ENCODE results near the gene MADCAM1.

The MADCAM1 gene

DNA sequence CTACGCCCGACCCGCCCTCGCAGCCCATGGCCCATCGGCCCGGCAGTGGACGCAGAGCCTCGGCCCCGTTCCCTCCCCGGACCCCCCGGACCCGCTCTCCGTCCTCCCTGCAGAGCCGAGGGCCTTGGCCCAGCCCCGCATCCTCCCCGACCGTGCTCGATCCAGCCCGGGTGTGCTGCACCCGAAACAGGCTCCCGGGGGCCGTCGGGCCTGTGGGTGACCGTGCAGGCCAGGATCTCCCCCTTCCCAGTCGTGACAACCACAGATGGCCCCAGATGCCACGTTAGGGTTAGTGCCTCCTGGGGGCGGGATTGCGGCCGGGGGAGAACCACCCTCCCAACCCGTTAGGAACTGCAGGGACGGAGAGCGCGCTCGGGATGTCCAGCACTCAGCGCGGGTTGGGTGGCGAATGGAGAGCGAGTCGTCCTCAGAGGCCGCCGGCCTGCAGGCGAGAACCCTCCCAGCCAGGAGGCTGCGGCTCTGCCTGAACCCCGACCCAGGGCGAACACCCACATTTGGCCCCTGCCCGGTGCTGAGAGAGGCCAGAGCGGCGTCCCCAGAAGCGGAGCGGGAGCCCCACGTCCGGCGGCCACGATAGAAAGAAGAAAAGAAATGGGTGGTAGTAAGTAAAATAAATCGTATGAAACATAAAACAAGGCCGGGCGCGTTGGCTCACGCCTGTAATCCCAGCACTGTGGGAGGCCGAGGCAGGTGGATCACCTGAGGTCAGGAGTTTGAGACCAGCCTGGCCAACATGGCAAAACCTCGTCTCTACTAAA is 6.7 kb upstream of the MADCAM1 start:
- Histone ChIP-seq H3K4me1 (peaks cover 0 to 12% (median 8%) of the 10 kb centered on the region in 4 donors), H3K27ac (peak overlapping the region; percentile 87 to 96), H3K9me3 (no peaks in the 10 kb centered on the region), H3K36me3 (no peaks in the 10 kb centered on the region), H3K27me3 (peaks cover 0 to 28% of the 10 kb centered on the region in 2 donors), H3K4me3 (peak overlapping the region; percentile 90 to 94)
- intact Hi-C loops (cut with DNase I; ENCODE audit: low total_unique reads), result no loop called here
- TF ChIP-seq, protein P1, sequence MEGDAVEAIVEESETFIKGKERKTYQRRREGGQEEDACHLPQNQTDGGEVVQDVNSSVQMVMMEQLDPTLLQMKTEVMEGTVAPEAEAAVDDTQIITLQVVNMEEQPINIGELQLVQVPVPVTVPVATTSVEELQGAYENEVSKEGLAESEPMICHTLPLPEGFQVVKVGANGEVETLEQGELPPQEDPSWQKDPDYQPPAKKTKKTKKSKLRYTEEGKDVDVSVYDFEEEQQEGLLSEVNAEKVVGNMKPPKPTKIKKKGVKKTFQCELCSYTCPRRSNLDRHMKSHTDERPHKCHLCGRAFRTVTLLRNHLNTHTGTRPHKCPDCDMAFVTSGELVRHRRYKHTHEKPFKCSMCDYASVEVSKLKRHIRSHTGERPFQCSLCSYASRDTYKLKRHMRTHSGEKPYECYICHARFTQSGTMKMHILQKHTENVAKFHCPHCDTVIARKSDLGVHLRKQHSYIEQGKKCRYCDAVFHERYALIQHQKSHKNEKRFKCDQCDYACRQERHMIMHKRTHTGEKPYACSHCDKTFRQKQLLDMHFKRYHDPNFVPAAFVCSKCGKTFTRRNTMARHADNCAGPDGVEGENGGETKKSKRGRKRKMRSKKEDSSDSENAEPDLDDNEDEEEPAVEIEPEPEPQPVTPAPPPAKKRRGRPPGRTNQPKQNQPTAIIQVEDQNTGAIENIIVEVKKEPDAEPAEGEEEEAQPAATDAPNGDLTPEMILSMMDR (IDR thresholded peaks at IDR 0.05), result no peak
- no peak for DNase-seq

DNA sequence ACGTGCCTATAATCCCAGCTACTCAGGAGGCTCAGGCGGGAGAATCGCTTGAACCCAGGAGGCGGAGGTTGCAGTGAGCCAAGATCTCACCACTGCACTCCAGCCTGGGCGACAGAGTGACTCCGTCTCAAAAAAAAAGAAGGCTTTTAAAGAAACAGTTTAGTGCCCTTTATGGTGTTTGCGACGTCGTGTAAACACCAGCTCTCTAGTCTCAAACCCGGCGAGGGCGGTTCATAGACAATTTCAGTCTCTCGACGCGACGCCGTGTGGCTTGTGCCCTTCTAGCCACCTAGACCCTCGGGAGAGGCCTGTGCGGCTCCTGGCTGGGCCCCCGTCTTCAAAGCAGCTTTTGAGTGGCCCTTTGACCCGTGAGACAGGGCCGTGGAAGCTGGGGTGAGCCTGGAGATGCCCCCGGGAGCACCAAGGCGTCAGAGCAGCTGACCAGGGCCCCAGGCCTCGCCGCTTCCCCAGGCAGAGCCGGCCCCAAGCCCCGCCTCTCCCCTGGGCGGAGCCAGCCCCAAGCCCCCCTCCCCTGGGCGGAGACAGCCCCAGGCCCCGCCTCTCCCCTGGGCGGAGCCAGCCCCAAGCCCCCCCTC is 5.0 kb upstream of the MADCAM1 start:
- Histone ChIP-seq H3K4me3 (no peak overlapping the region), H3K27ac (no peak overlapping the region), H3K9me3 (no peaks in the 10 kb centered on the region), H3K36me3 (no peaks in the 10 kb centered on the region), H3K4me1 (peaks cover 0 to 13% (median 11%) of the 10 kb centered on the region in 4 donors), H3K27me3 (peaks cover 6 to 28% of the 10 kb centered on the region in 2 donors)
- no peak for DNase-seq
- intact Hi-C loops (cut with DNase I; ENCODE audit: low total_unique reads), result no loop called here
- TF ChIP-seq, protein P1 (IDR thresholded peaks at IDR 0.05), result no peak

DNA sequence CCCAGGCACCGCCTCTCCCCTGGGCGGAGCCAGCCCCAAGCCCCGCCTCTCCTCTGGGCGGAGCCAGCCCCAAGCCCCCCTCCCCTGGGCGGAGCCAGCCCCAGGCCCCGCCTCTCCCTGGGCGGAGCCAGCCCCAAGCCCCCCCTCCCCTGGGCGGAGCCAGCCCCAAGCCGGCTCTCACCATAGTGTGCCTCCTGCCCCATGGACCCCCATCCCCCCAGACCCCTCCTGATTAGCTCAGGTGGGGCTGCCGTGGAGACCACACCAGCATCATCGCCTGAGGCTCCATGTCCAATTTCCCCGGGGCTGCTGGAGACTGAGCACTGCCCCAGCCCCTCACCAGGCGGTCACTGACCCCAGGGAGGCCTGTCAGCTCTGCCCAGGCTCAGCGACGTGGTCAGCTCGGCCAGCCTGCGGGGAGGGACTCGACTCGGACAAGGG is 4.2 kb upstream of the MADCAM1 start:
- H3K27me3 ChIP-seq, result peaks cover 7 to 25% of the 10 kb centered on the region in 2 donors
- TF ChIP-seq, protein P1 (IDR thresholded peaks at IDR 0.05), result no peak
- no peak overlapping the region for H3K27ac ChIP-seq
- intact Hi-C loops (cut with DNase I; ENCODE audit: low total_unique reads), result no loop called here
- no peaks in the 10 kb centered on the region for H3K9me3 ChIP-seq
- DNase-seq, result no peak
- no peak overlapping the region for H3K4me3 ChIP-seq
- no peaks in the 10 kb centered on the region for H3K36me3 ChIP-seq
- peaks cover 0 to 14% (median 12%) of the 10 kb centered on the region in 4 donors for H3K4me1 ChIP-seq

DNA sequence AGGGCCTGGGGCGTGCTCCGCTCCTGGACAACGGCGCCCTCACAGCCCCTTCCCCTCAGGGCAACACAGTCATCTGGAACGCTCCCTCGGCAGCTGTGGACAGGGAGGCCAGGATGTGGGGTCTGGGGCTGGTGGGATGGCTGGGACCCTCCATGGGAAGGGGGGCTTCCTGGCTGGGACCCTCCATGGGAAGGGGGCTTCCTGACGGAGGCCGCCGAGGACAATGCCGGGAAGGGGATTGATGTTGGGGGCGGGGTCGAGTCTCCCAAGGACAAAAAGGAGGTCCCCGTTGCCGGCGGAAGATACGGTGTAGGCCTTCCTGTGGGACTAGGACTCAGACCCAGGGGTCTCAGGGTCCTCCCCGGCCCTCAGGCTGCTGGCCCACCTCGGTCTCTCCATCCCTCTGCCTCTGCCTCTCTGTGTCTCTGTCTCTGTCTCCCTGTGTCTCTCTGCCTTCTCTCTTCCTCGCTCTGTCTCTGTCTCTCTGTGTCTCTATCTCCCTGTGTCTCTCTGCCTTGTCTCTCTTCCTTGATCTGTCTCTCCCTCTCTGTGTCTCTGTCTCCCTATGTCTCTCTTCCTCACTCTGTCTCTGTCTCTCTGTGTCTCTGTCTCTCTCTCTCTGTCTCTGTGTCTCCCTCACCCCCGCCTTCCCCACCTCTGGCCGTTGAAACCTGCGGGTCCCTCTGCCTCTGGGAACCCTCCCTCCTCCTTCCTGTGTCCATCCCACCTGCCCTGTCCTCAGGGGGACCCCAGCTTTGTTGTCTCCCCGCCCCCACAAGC is 2.7 kb upstream of the MADCAM1 start:
- Histone ChIP-seq H3K27me3 (peaks cover 13 to 37% of the 10 kb centered on the region in 2 donors), H3K27ac (no peak overlapping the region), H3K4me3 (no peak overlapping the region), H3K4me1 (peaks cover 0 to 25% (median 21%) of the 10 kb centered on the region in 4 donors), H3K9me3 (no peaks in the 10 kb centered on the region), H3K36me3 (no peaks in the 10 kb centered on the region)
- TF ChIP-seq, protein P1 (IDR thresholded peaks at IDR 0.05), result no peak
- no peak for DNase-seq
- intact Hi-C loops (cut with DNase I; ENCODE audit: low total_unique reads), result no loop called here

DNA sequence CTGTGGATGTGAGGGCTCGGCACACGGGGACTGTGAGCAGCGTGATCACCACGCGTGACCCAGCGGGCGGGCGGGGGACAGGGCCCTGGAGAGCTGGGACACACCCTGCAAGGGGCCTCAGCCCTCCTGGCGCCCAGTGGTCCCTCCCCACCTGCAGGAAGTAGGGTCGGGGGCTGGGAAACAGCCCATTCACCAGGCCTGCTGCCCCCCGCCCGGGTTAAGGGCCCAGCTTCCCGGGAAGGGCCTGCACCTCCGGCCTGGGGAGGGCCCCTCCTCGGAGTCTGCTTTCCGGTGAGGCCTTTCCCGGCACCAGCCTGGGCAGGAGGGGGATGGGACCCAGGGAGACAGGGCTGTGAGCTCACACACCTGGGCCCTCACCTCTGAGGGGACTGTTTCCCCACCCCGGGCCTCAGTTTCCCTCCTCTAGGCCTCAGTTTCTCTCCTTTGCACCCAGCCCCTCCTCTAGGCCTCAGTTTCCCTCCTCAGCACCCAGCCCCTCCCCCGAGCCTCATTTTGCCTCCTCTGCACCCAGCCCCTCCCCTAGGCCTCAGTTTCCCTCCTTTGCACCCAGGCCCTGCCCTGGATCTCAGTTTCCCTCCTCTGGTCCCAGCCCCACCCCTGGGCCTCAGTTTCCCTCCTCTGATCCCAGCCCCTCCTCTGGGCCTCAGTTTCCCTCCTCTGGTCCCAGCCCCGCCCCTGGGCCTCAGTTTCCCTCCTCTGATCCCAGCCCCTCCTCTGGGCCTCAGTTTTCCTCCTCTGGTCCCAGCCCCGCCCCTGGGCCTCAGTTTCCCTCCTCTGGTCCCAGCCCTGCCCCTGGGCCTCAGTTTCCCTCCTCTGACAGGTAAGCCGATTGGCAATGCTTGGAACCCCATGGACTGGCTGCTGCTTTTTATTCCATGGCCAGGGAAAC is 1.9 kb upstream of the MADCAM1 start:
- Histone ChIP-seq H3K27ac (no peak overlapping the region), H3K9me3 (no peaks in the 10 kb centered on the region), H3K4me1 (peaks cover 0 to 25% (median 20%) of the 10 kb centered on the region in 4 donors), H3K36me3 (no peaks in the 10 kb centered on the region), H3K4me3 (no peak overlapping the region), H3K27me3 (peaks cover 13 to 45% of the 10 kb centered on the region in 2 donors)
- TF ChIP-seq, protein P1 (IDR thresholded peaks at IDR 0.05), result no peak
- no peak for DNase-seq
- intact Hi-C loops (cut with DNase I; ENCODE audit: low total_unique reads), result no loop called here
